Stimulated activated effector memory CD8-positive, alpha-beta T cell treated with anti-CD3 and anti-CD28 coated beads, Interleukin-12 subunit alpha, Interleukin-12 subunit beta, amount 100 ng/mL, for 72 hours (primary cell): Measurements from ENCODE around the gene ENPEP.
"Not testable (repeated sequence)": the region's sequence is repeated elsewhere in the genome, so short reads cannot be mapped to it uniquely, and the experiment has no call there.

Experiments used
- ATAC-seq: fragments of 150-1000 bp; cut with Tn5 transposase; 2 replicates; pipeline ENCODE4 v1.10.0; 2021
- DNase-seq, 2 donors: peaks; one replicate each; pipeline ENCODE4 v3.0.0; 2021 to 2022; ENCODE audit warnings: low spot score in 2 of 2
- H3K27ac Mint-ChIP-seq: one replicate; pipeline ENCODE4 v1.8.0; 2022; ENCODE audit warnings: mild to moderate bottlenecking, mixed read lengths
- H3K36me3 Mint-ChIP-seq: one replicate; pipeline ENCODE4 v1.8.0; 2022; ENCODE audit warnings: mild to moderate bottlenecking, mixed read lengths
- H3K4me1 Mint-ChIP-seq: one replicate; pipeline ENCODE4 v1.8.0; 2022; ENCODE audit warnings: mixed read lengths
- H3K4me3 Mint-ChIP-seq: one replicate; pipeline ENCODE4 v1.8.0; 2022; ENCODE audit warnings: mild to moderate bottlenecking, mixed read lengths
- H3K9me3 Mint-ChIP-seq: one replicate; pipeline ENCODE4 v1.8.0; 2022; ENCODE audit warnings: mixed read lengths

The ENPEP gene

GRCh38 chr4:110477836-110478235, 1.9 kb downstream of the ENPEP start:
- no peak for ATAC-seq
- H3K27ac Mint-ChIP-seq: no peak overlapping the region

DNA sequence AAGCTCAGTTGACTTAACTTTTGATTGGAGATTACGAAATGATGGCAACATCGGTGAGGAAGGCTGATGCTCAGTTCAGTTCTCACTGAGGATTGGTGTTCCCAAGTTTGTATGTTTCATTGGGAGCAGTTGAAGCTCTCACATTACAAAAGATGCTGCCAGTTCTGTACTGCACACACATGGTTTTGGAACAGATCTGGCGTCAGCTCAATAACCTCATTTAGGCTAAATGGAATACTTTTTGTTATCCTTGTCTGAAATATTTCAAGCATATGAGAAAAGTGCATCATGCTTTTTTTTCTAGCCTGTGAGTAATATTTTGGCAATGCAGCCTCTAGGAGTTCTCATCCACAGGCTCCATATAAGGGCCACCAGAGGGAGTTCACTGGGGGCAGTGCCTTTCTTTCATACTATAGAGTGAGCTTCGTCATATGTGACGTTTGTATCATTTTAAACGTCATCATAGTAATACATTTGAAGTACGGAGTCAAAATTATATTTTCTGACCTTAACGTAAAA, 4.1 kb downstream of the ENPEP start:
- no peaks in the 10 kb centered on the region for H3K9me3 Mint-ChIP-seq
- DNase-seq (no peak), ATAC-seq (no peak)
- H3K4me1 Mint-ChIP-seq: peaks cover 9% of the 10 kb centered on the region
- H3K27ac Mint-ChIP-seq: no peak overlapping the region
- H3K4me3 Mint-ChIP-seq: no peak overlapping the region
- no peaks in the 10 kb centered on the region for H3K36me3 Mint-ChIP-seq

More at GRCh38 chr4:110477836-110478235, 1.9 kb downstream of the ENPEP start:
- no peaks in the 10 kb centered on the region for H3K4me1 Mint-ChIP-seq
- no peaks in the 10 kb centered on the region for H3K9me3 Mint-ChIP-seq
- H3K4me3 Mint-ChIP-seq: no peak overlapping the region
- no peaks in the 10 kb centered on the region for H3K36me3 Mint-ChIP-seq
- DNase-seq: no peak

DNA sequence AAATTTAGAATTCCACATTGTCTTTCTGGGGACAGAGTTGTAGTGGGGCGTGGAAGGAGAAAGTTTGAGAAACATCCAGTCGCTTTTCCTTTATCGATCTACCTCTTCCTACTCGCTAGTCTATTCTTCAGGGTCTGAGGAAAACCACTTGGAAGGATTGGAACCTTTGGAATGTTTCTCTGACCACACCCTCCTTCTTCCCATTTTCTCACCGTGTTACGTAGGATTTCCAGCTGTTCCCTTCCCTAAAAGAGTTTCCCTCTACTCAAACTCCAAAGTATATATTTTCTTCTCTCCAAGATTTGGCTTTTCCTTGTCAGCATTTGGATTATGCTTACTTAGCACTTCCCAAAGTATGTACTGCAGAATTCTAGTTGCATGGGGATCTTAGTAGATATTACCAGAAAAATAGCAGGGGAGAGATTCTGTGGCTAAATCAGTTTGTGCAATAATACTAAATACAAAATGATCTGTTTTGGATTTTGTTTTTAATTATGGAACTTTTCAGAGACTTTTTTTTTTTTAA, 4.9 kb downstream of the ENPEP start:
- no peak overlapping the region for H3K27ac Mint-ChIP-seq
- no peak for DNase-seq
- H3K4me3 Mint-ChIP-seq: no peak overlapping the region
- H3K4me1 Mint-ChIP-seq: peaks cover 14% of the 10 kb centered on the region
- no peaks in the 10 kb centered on the region for H3K36me3 Mint-ChIP-seq
- no peaks in the 10 kb centered on the region for H3K9me3 Mint-ChIP-seq
- no peak for ATAC-seq

GRCh38 chr4:110483516-110483915, 7.6 kb downstream of the ENPEP start:
- H3K9me3 Mint-ChIP-seq: no peaks in the 10 kb centered on the region
- H3K4me1 Mint-ChIP-seq: peaks cover 22% of the 10 kb centered on the region
- H3K4me3 Mint-ChIP-seq: peak overlapping the region; percentile 14
- H3K36me3 Mint-ChIP-seq: no peaks in the 10 kb centered on the region
- ATAC-seq (no peak), DNase-seq (no peak)
- H3K27ac Mint-ChIP-seq: no peak overlapping the region

GRCh38 chr4:110484029-110484428, 8.1 kb downstream of the ENPEP start:
- peak overlapping the region; percentile 14 for H3K4me3 Mint-ChIP-seq
- peak; percentile 89 for ATAC-seq
- peak overlapping the region; percentile 75 for H3K27ac Mint-ChIP-seq

DNA sequence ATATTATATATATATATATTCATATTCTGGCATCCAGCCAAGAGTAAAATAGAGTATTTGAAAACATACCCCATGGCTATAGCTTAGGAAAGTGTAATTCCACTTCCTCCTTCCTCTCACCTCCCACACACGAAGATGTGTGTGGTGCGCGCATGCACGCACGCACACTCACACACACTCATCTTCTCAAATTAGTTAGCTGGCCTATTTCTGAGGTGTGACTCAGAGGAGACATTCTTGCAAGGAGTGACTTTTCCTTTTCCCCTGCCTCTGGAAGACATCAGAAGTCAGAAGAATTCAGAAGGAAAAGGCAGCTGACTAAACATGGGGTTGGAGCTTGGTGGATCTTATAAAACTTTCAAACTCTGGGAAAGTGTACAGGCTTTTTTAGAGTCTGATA, 8.8 kb downstream of the ENPEP start:
- ATAC-seq (peak; percentile 81), DNase-seq (no peak)
- H3K9me3 Mint-ChIP-seq: no peaks in the 10 kb centered on the region
- no peaks in the 10 kb centered on the region for H3K36me3 Mint-ChIP-seq
- H3K27ac Mint-ChIP-seq: peak overlapping the region; percentile 75
- peaks cover 22% of the 10 kb centered on the region for H3K4me1 Mint-ChIP-seq
- peak overlapping the region; percentile 14 for H3K4me3 Mint-ChIP-seq

More at GRCh38 chr4:110484029-110484428, 8.1 kb downstream of the ENPEP start:
- peaks cover 22% of the 10 kb centered on the region for H3K4me1 Mint-ChIP-seq
- no peaks in the 10 kb centered on the region for H3K9me3 Mint-ChIP-seq
- H3K36me3 Mint-ChIP-seq: no peaks in the 10 kb centered on the region
- DNase-seq: no peak

GRCh38 chr4:110485452-110485851, 9.5 kb downstream of the ENPEP start:
- H3K36me3 Mint-ChIP-seq: no peaks in the 10 kb centered on the region
- no peaks in the 10 kb centered on the region for H3K9me3 Mint-ChIP-seq
- ATAC-seq: no peak
- DNase-seq: no peak
- H3K4me3 Mint-ChIP-seq: peak overlapping the region; percentile 14
- H3K27ac Mint-ChIP-seq: peak overlapping the region; percentile 75
- H3K4me1 Mint-ChIP-seq: peaks cover 22% of the 10 kb centered on the region

DNA sequence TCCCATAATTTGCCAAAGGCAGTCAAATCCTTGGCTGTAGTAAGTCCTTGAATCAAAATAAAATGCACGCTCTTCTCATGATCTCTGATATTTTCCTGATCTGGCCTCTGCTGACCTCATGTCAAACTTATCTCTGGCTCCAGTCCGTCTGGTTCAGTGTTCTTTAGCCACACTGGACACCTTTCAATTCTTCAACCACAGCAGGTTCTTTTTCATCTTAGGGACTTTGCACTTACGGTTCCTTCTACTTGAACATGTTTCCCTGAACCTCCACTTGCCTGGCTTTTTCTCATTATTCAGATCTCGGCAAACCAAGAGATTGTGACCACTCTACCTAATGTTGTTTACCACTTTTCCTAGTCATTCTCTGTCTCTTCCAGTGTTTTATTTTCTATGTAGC, 10.3 kb downstream of the ENPEP start:
- Mint-ChIP-seq H3K4me1 (peaks cover 22% of the 10 kb centered on the region), H3K36me3 (no peaks in the 10 kb centered on the region), H3K9me3 (no peaks in the 10 kb centered on the region), H3K4me3 (no peak overlapping the region), H3K27ac (no peak overlapping the region)
- DNase-seq (no peak), ATAC-seq (no peak)

- peaks cover 22% of the 10 kb centered on the region for H3K4me1 Mint-ChIP-seq
Observed at GRCh38 chr4:110486850-110487249, 10.9 kb downstream of the ENPEP start.

GRCh38 chr4:110487873-110488272, 11.9 kb downstream of the ENPEP start:
- Mint-ChIP-seq H3K27ac (no peak overlapping the region), H3K4me1 (peaks cover 22% of the 10 kb centered on the region), H3K36me3 (no peaks in the 10 kb centered on the region), H3K9me3 (no peaks in the 10 kb centered on the region), H3K4me3 (no peak overlapping the region)
- no peak for DNase-seq
- peak; percentile 43 for ATAC-seq

More at GRCh38 chr4:110486850-110487249, 10.9 kb downstream of the ENPEP start:
- H3K9me3 Mint-ChIP-seq, H3K36me3 Mint-ChIP-seq, DNase-seq, ATAC-seq, H3K4me3 Mint-ChIP-seq, H3K27ac Mint-ChIP-seq: not testable (repeated sequence)

GRCh38 chr4:110489901-110490508, 14.1 kb downstream of the ENPEP start:
- peaks cover 13% of the 10 kb centered on the region for H3K4me1 Mint-ChIP-seq
- DNase-seq (no peak), ATAC-seq (no peak)
- no peaks in the 10 kb centered on the region for H3K36me3 Mint-ChIP-seq
- no peaks in the 10 kb centered on the region for H3K9me3 Mint-ChIP-seq
- no peak overlapping the region for H3K4me3 Mint-ChIP-seq
- no peak overlapping the region for H3K27ac Mint-ChIP-seq

DNA sequence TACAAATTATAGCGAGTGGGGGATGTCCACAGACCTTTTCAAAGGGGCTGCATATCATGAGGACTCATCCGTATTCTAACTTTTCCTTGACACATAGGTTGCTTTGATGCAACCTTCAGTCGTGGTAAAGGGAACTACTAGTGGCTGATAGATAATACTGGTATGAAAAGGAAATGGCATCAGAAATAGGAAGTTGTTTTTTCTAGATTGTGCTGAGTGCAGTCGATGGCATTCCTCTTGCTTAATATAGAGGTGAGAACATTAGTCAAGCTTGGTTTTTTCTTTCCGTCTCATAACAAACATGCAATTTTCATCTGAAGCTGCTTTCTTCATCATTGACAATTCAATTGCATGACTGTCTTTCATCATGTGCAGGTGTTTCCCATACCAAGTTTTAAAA, 16.6 kb downstream of the ENPEP start:
- Mint-ChIP-seq H3K4me1 (no peaks in the 10 kb centered on the region), H3K27ac (no peak overlapping the region), H3K4me3 (no peak overlapping the region), H3K36me3 (no peaks in the 10 kb centered on the region), H3K9me3 (no peaks in the 10 kb centered on the region)
- ATAC-seq (peak; percentile 45), DNase-seq (no peak)

DNA sequence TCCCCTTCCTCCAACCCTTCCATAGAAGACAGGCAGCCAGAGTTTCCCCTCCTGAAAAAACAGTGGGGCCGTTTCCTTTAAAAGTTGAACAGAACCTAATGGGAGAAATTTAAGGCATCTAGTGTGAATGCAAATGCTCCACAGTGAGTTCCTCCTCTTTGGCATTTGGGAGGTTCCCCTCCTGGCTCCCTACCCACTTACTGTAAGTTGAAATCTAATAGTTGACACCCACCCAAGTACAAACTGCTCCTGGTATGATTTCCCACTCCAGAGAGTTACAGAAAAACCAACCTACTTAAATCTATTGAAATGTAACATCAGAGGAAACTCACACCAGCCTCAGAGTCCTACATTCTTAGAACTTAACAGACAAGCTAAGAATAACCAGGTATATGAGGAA, 17.6 kb downstream of the ENPEP start:
- DNase-seq (no peak), ATAC-seq (no peak)
- Mint-ChIP-seq H3K9me3 (no peaks in the 10 kb centered on the region), H3K4me1 (no peaks in the 10 kb centered on the region), H3K27ac (no peak overlapping the region), H3K36me3 (no peaks in the 10 kb centered on the region), H3K4me3 (no peak overlapping the region)

- peaks cover 4% of the 10 kb centered on the region for H3K4me1 Mint-ChIP-seq
- ATAC-seq (no peak), DNase-seq (no peak)
- no peak overlapping the region for H3K27ac Mint-ChIP-seq
- H3K36me3 Mint-ChIP-seq: no peaks in the 10 kb centered on the region
- H3K4me3 Mint-ChIP-seq: no peak overlapping the region
- H3K9me3 Mint-ChIP-seq: no peaks in the 10 kb centered on the region
Observed at GRCh38 chr4:110498420-110498819, 22.5 kb downstream of the ENPEP start.

DNA sequence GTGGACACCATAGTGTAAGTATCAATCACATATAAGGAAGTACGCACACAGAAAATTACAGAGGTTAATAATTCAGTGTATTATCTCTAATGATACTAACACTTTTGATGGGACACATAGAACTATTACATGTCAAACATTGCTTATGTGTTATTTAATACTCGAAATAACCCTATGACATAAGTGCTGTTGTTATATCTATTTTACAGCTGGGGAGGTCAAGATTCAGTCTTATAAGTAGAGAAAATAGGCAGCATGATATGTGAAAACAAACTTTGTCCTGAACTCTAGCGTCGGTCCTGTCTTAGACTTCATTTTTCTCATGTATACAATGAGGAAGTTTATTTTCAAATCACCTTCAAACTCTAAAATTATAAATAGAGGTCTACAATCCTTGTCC, 23.2 kb downstream of the ENPEP start:
- H3K4me1 Mint-ChIP-seq: peaks cover 4% of the 10 kb centered on the region

DNA sequence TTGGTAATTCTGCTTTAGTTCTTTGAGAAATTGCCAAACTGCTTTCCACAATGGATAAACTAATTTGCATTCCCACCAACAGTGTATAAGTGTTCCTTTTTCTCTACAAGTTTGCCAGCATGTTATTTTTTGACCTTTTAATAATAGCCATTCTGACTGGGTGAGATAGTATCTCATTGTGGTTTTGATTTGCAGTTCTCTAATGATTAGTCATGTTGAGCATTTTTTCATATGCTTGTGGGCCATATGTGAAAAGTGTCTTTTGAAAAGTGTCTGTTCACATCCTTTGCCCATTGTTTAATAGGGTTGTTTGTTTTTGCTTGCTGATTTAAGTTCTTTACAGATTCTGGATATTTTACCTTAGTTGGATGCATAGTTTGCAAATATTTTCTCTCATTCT, 25.9 kb downstream of the ENPEP start:
- Mint-ChIP-seq H3K36me3 (no peaks in the 10 kb centered on the region), H3K27ac (no peak overlapping the region), H3K9me3 (no peaks in the 10 kb centered on the region), H3K4me1 (peaks cover 4% of the 10 kb centered on the region), H3K4me3 (no peak overlapping the region)
- ATAC-seq (peak; percentile 19), DNase-seq (no peak)

More for the DNA sequence above, 23.2 kb downstream of the ENPEP start:
- H3K27ac Mint-ChIP-seq: no peak overlapping the region
- H3K9me3 Mint-ChIP-seq: no peaks in the 10 kb centered on the region
- ATAC-seq: no peak
- no peak for DNase-seq
- no peaks in the 10 kb centered on the region for H3K36me3 Mint-ChIP-seq
- H3K4me3 Mint-ChIP-seq: no peak overlapping the region
